DMS153 (cell line): ENCODE measurements around the gene SERGEF.
"Not testable (repeated sequence)": the region's sequence is repeated elsewhere in the genome, so short reads cannot be mapped to it uniquely, and the experiment has no call there.

Experiments
- DNase-seq: peaks from one replicate; lab custom pipeline; 2025; lab: John Stamatoyannopoulos, UW

SERGEF gene

DNA sequence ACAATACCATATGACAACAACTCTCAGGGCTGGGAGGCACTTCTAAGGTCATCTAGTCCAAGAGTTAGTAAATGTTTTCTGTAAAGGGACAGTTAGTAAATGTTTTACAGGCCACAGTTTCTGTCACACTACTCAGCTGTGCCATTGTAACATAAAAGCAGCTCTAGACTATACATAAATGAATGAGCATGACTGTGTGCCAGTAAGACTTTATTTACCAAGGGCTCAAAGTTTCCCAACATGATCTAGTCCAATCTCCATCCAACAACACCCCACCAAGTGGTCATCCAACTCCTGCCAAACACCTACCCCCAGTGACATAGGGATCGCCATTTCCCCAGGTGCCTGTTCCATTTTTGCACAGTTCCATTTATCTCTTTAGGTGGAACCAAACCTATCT, 12.1 kb downstream of the SERGEF start:
- no peak for DNase-seq

DNA sequence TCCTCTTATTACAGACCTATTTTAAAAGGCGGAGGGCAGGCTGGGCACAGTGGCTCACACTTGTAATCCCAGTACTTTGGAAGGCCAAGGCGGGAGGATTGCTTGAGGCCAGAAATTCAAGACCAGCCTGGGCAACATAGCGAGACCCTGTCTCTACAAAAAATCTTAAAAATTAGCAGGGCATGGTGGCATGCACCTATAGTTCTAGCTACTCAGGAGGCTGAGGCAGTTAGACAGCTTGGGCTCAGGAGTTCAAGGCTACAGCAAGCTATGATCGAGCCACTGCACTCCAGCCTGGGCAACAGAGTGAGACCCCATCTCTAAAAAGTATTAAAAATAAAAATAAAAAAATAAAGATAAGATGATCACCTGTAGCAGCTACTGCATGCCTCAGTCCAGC, 12.7 kb downstream of the SERGEF start:
- not testable (repeated sequence) for DNase-seq

DNA sequence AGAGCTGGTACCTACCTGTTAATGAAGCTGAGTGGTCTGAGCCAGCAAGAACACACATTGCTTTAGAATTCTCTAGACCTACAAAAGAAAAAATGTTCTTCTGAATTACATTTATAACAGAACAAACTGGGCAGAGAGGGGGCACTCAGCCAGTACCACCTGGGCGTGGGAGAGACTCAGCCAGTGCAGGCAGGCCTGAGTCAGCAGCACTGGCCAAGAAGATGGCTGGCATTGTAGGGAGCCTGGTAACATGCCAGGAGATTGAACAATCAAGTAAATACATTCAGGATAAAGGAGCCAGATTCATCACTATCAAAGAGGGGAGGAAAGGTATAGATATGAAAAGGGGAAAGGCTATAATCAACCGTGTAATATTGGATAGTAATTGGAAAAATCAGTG, 19.9 kb downstream of the SERGEF start:
- DNase-seq = no peak

DNA sequence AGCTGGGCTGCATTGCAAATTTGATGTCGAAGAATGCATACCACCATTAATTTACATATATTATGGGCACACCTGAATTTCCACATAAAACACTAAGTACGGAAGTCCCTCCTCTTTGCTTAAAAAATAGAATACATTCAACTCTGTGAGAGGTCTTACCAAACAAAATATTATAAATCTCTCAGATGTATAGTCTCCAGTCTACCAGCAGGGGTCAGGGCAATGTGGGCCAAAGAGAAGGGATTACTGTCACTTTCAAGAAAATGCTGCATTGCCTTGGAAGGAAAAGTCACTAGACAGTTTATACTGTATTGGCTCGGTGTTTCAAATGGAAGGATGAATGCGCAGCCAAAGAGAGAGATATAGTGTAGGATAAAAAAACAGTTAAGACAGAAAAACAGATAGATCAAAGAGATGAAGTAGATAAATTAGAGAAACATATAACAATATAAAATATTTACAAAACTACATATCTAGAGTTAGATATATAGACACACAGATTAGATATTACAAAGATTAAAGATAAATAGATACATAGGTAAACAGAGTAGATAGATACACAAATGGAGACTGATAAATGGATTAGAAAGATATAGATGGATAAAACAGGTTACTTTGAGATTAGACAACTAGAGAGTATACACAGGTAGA, 20.9 kb downstream of the SERGEF start:
- DNase-seq = peak; percentile 16

DNA sequence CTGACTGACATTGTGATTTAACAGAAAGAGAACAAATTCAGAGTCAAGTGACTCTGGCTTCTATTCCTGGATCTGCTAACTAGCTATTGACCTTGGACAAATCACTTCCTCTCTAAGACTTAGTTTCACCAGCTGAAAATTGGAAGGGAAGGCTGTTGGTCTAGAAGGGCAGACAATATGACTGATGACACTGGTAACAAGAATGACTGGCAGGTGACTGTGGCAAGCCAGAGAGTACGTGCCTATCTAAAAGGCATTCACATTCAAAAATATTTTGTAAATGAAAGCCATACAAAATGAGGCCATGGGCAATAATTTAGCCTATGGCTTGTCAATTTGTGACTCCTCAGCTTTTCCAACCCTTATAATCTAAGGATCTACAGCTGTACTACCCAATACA, 23.5 kb downstream of the SERGEF start:
- DNase-seq = peak; percentile 68

DNA sequence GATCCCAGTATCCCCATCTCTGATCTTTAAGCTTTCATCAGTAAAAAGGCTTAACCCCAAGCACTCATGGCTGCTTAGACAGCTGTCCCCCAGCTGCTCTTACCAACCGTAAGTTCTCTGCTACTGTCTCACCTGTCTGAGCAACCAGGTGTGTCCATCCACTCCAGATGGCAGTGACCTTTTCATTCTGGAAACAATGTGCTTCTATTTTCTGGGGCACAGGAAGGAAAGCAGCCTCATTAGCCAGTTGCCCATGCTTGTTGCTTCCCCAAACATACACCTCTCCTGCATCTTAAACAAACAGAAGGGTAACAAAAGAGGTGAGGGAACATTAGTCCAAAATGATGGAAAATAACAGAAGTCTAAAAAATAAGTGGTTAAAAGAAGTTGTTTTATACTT, 24.4 kb downstream of the SERGEF start:
- peak; percentile 97 for DNase-seq

DNA sequence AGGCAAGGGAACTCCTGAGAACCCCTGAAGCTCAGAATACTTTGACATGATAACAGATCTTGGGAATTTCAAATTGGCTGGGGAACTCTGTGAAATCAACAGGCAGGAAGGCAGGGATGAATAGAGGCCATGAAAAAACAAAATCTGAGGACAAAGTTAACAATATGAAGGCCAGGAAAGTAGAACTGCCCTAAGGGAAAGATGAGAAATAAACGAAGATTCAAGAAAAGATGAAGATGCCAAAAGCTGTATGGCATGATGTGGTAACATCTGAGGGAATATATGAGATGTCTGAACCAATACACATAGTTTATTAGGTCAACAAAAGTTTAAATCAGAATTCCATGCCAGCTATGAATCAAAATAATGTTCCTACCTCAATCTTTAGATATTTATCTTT, 25.0 kb downstream of the SERGEF start:
- DNase-seq = no peak

DNA sequence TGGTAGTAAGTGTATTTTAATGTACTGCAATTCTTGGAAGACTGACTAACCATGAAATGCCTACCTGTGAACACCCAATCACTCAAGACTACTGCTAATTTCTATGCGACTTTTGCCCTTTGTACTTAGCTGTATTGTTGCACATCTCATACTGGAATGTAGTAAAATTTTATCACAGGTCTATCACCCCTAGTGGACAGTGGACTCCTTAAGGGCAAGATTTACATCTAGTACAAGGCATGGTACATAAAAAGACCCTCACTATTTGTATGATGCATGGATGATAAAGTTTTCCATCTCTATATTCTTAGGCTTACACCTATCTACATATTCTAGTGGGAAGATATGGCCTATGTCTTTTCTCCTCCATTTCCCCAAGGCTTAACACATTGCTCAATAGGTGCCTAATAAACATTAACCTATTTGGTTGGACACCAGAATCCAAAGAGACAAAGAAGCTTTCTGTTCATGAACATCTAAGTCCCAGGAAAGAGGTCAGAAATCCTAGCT, 26.1 kb downstream of the SERGEF start:
- DNase-seq = no peak

DNA sequence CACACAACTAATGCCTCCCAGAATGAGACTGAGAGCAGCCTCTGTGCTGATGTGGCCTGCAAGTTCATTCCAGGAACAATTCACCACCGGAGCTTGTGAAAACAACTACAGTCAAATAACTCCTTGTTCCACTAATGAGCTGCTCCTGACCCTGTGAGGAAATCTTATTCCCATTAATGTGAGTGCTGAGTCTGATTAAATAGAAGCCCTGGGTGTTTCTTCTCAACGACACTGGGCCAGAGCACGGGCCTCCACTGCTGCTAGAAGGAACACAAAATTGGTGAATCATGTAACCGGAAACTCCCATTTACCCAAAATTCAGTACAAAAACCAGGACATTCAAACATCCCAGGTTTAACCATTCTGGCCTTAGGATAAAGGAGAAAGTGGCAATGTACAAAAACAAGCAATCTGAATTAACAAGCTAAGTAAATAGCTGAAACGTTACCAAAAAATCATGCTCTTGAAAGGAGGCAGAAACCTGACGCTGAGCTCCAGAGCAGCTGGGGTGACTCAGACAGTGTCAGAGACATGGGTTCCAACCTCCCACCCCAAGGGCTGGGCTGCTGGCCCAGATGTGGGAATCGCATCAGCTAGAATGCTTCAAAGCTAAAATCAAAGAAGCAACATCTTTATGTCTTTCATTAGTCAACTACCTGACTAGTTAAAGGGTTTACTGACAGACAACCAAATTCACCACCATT, 26.7 kb downstream of the SERGEF start:
- DNase-seq = no peak

DNA sequence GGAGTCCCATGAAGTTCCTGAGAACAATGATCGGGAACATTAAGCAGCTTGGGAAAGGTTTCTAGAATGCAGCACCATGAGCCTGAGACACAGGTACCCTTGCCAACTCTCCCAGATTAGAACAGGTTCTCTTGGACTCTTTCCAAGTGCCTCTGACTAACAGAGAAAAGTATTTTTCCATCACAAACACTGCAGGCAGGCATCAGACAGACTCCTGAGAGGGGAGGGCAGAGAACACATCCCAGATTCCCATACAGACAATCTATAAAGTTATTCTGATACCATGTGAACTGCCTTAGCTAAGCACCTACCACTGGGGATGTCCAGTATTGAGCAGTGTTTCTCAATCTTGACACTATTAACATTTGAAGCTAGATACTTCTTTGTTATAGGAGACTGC, 27.3 kb downstream of the SERGEF start:
- no peak for DNase-seq

DNA sequence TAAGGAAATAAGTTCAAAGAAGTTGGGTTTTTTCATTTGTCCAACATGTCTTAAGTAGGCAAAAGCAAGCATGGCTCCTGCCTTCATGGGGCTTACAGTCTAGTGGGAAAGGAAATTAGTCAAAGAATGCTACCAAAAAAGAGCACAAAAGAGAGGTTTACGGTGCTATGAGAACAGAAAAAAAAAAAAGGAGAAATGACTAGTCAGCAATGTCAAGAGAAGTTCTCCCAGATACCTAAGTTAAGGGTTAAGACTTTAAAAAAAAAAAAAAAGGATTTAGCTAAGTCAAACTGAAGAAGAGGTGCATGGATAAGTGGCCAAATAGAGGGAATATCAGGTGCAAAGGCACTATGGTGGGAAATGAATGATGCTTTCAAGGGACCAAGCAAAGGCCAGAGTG, 29.3 kb downstream of the SERGEF start:
- DNase-seq = no peak

DNA sequence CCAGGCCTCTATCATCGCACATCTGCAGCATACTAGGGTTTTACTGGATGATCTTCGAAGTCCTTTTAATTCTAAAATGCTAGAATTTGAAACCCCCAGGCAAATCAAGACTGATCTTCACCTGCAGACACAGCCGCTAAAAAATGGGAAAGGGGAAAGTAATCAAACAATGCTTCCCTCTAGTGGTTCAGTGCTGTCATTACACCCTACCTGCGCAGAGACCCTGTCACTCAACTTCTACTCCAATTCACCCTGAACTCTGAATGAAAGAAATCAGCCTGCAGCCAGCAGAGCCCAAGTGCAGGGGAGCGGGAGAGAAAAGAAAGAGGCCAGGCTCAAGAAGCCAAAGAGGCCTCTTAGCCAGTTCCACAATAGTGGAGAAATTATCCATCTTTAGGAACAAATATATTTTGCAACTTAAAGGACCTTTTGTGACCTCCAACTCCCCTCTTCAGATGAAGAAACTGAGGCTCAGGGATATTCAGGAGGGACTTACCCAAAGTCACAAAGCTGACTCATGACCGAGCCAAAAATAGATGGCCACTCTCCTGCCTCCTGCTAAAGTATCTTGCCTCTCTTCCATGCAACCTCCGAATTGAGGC, 33.0 kb downstream of the SERGEF start:
- peak; percentile 21 for DNase-seq

DNA sequence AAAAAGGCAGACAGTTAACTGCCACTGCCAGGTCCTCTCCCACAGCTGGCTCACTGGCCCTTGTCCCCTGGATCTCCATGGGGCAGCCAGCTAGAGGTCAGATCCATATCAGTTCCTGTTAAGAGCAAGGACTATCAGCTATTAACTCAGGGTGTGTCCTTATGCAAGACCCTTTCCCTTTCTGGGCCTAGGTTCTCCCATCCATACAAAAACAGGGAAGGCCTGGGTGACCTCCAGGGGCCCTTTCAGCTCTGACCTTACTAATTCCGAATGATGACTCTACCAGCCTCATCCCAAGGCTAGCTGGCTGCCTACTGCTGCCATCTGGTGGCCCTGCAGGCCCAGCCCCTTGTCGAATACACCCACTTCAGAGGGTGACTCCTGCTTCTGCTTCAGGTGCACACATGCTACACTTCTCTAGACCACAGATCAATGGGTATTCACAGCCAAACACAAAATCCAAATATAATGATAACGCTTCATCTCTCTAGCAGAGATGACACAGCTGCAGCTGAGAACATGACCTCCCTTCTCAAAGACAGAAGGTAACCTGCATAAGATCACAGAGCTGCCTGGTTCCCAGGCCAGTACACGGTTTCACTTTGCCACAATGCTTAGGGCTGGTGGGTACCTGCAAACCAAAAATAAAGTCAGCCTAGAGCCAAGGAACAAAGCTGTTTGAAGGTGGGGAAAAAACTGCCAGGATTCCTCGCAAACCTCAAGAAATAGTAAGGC, 34.1 kb downstream of the SERGEF start:
- peak; percentile 40 for DNase-seq

DNA sequence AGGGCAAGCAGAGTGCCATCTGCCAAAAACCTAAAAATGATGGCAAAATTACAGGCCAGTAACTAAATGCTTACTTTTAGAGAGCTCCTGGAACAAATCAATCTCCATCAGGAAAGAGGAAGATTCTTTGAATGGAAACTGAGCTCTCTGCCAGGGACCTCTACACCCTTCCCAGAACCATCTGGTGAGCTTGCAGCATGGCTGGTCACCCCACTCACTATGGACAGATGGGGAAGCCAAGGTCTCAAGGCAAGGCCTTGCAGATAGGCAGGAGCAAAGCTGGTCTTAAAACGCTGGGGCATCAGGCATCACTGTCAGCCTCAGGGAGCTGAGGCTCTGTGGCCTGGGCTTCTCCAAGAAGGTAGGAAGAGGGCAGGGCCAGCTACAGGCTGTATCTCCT, 36.2 kb downstream of the SERGEF start:
- DNase-seq = no peak

DNA sequence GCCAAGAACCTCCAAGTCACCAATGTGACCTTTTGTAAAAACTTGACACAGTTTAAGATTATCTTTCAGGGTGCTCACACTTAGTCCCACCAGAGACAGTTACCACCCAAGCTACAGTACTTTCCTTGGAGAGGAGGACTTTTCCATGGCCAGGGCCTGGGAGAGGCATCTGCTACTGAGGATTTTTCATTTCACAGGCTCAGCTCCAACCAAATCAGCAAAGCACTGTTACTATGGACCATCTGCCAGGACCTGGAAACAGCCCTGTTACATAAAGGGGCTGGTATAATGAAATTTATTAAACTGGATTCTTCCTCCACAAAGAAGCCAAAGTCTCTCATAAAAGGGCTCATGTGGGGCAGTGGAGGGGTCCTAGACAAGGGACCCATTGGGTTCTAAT, 38.6 kb downstream of the SERGEF start:
- no peak for DNase-seq

DNA sequence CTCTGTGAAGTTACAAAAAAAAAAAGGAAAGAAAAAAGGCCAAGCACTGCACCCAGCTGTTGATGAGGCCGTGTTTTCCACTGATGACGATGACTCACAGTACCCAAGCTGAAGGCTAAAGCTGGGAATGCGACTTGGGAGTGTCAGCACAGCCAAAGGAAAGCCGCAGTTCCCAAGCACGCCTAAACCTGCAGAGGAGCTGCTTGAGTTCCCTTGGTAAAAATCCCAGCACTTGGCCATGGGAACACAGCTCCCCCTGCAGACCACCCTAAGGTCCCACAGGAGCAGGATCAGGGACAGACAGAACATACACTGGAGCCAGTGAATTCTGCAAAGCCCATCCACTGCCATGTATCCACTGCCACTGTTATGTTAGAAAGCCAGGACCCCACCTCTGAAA, 39.9 kb downstream of the SERGEF start:
- DNase-seq = no peak

DNA sequence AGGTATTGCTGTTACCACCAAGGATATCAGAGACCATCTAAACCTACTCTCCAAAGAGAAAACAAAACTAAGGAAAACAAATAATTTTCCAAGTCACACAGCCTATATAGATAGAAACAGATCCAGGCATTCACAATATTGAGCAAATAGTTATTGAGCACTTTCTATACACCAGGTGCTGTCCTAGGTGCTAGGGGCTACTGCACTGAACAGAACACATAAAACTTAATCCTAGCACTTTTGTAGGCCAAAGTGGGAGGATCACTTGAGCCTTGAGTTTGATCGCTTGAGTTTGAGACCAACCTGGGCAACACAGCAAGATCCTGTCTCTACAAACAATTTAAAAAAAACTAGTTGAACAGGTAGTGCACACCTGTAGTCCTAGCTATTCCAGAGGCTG, 44.6 kb downstream of the SERGEF start:
- no peak for DNase-seq

DNA sequence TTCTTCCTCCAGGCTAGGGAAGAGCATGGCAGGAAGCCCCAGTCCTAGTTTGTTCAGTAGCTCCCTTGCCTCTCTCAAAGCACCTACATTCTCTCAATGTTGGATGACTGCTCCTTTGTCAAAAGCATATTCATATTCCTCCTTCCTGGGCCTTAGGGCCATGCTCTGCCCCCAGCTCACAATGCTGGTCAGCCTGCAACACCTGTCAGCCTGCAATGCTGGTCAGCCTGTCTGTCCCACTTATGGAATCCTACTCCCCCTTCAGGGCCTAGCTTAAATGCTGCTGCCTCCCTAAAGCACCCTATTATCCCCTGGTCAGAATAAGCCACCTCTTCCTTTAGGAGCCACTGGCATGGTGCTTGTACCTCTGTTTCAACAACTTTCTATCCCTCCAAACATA, 45.2 kb downstream of the SERGEF start:
- DNase-seq = no peak

DNA sequence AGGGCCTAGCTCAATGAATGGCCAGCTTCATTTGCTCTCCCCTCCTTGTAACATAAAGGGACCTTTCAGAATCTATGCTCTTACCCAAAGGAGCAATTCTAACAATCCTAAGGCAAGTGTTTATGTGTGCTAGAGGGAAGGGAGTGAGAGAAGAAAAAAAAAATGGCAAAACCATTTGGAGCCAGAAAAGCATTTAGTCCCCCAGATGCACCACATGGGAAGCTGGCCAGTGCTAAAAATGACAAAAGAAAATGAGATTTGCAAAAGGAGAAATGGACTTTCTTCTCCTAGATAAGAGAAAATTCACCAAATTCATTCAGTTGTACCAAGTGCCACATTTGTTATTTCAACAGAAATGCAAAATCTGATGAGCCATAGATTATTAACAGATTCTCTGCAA, 52.8 kb downstream of the SERGEF start:
- DNase-seq = no peak

DNA sequence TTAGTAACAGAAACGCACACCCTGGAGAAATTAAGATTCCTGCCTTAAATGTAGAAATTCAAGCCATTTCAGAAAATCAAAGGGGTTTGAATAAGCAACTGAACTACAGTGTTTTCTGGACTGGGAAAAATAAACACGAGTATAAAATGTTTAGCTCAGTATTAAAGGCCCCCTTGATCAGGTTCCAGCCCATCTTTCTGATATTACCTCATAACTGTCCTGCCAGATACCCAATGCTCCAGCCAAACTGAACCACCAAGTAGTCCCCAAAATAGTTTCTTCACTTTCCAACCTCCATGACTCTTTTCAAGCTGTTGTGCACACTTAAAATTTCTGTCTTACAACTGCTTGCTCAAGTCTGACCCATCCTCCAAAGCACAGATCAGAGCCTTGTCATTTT, 54.4 kb downstream of the SERGEF start:
- no peak for DNase-seq

DNA sequence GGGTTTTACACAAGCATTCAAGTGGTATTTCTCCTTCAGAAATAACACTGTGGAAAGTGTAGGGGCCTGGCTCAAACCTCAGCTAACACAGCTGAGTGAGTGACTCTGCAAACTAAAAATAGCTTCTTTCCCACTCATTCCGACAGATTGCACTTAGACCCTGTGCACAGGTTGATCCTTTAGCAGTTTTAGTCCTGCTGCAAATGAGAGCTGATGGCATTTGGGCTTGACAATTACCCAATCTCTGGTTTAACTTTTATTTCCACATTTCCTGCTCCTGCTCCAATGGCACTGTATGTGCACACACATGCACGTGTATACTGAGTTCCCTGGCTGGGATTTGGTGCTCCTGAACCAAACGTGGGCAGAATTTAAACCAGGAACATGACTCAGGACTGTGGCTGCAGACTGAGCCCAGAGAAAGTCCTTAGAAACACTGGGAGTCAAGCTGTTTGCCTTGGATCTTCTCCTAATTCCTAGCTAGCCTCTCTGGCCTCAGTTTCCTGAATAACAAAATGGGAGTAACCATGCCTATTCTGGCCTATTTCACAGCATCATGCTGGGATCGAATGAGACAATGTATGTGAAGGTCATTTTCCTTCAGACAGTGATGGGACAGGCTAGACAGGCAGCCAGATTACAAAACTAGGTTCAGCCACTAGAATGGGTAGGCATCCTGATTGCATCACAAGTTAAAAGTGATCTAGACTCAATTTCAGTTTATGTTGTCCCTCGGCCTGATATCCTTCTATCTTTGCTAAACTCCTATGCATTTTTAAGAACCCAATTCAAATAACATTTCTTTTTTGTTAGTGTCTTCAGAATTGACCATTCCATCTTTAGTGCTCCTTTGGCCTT, 58.2 kb downstream of the SERGEF start:
- DNase-seq = no peak

DNA sequence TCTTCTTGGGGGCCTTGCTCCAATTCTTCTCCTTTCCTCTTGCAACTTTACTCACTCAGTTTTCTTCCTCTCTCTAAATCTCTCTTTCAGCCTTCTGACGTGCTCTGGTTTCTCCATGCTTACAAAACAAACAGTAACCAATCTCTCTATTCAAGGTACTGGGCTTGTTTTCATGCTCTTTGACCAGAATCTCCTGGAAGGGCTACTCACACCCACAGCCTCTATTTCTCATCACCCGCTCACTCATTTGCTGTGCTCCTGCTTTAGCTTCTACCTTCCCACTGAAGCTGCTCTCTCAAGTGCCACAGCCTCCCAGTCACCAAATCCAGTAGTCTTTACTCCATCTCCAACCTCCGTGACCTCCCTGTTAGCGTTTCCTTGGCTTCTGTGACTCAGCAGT, 60.4 kb downstream of the SERGEF start:
- DNase-seq = no peak
